Measurements from ENCODE around the gene UBXN1.
"Not testable (repeated sequence)": the region's sequence is repeated elsewhere in the genome, so short reads cannot be mapped to it uniquely, and the experiment has no call there.

UBXN1 gene

DNA sequence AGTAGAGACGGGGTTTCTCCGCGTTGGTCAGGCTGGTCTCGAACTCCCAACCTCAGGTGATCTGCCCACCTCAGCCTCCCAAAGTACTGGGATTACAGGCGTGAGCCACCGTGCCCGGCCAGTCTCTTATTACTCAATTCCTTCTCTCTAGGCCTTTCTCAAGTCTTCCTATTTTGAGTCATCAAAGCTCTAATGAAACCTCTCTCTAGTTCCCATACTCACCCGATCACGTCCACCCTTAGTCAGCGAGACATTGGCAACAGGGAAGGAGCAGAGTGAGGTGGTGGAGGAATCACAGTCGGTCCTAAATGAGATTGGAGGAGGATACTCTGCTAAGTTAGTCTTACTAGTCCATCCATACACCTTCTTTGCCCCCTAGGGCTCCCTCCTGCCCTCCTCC, 23.4 kb upstream of the UBXN1 start:
- H3K36me3 ChIP-seq (ENCODE audit: control insufficient read depth, insufficient read depth, low read length): no peaks in the 10 kb centered on the region

DNA sequence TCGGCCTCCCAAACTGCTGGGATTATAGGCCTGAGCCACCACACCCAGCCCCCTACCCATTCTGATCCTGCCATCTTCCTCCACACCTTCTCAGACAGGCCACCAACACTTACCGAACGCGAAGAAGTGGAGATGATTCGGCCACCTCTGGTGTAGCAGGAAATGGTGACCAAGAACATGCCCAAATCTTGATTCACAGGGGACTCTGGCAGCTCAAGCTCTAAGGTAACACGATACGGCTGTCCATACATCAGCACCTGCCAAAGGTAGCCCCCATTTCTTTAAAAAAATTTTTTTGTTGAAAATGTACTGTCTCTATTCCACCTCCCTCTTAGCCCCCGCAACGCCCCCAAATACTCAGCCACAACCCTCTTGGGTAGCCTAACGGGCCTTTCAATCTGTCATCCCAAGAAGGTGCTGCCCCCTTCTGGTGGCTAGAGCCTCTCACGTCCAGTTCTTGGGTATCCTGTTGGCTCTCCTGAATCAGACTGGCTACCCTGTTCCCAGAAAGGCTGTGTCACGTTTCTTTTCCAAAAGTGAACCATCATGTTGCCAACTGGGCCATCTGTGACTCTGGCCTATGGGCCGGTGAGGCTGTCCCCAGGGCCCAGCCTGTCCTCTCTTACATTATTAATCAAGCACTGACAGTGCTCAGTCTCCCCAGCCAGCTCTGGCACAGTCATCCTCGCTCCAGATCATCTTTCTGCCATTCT, 15.7 kb upstream of the UBXN1 start:
- no peaks in the 10 kb centered on the region for H3K27me3 ChIP-seq (ENCODE audit: insufficient read depth, low read length, poor library complexity)
- no peak overlapping the region for H3K9ac ChIP-seq (ENCODE audit: low read length)
- no peak overlapping the region for H2AK5ac ChIP-seq (ENCODE audit: low read length)
- H3K4me1 ChIP-seq (ENCODE audit: control insufficient read depth, low read depth, low read length): no peaks in the 10 kb centered on the region
- WGBS (ENCODE audit: extremely low coverage, insufficient coverage, low lambda C conversion rate): no CpG with 5 or more reads among the region's 14 CpGs
- DNase-seq: peak; percentile 89
- H2BK15ac ChIP-seq (replicated peaks; ENCODE audit: low read depth): no peak overlapping the region
- no peak overlapping the region for H2BK5ac ChIP-seq (ENCODE audit: low read length)
- no peak overlapping the region for H4K5ac ChIP-seq (ENCODE audit: low read length)
- no peaks in the 10 kb centered on the region for H3K79me1 ChIP-seq (ENCODE audit: low read length)
- no peak overlapping the region for H3K23ac ChIP-seq (ENCODE audit: low read length)
- H3K4ac ChIP-seq (ENCODE audit: low read depth, low read length): no peak overlapping the region
- no peak overlapping the region for H3K56ac ChIP-seq (ENCODE audit: low read length)
- H3K4me3 ChIP-seq (ENCODE audit: low read length): no peak overlapping the region
- no peaks in the 10 kb centered on the region for H3K79me2 ChIP-seq (ENCODE audit: control insufficient read depth, insufficient read depth, low read length)
- no peak overlapping the region for H2BK120ac ChIP-seq (ENCODE audit: low read depth, low read length)
- no peak overlapping the region for H3K27ac ChIP-seq (ENCODE audit: low read depth, low read length)
- no peak overlapping the region for H4K8ac ChIP-seq (ENCODE audit: low read depth, low read length)
- H3K4me2 ChIP-seq (ENCODE audit: low read length): no peak overlapping the region
- peaks cover 4% of the 10 kb centered on the region for H3K36me3 ChIP-seq (ENCODE audit: control insufficient read depth, insufficient read depth, low read length)
- H3K18ac ChIP-seq (ENCODE audit: low read length): no peak overlapping the region

More for the DNA sequence above, 23.4 kb upstream of the UBXN1 start:
- Histone ChIP-seq H3K4me1 (ENCODE audit: control insufficient read depth, low read depth, low read length) (no peaks in the 10 kb centered on the region), H2AK5ac (ENCODE audit: low read length) (no peak overlapping the region), H4K5ac (ENCODE audit: low read length) (no peak overlapping the region), H3K23ac (ENCODE audit: low read length) (no peak overlapping the region), H2BK5ac (ENCODE audit: low read length) (no peak overlapping the region), H3K79me1 (ENCODE audit: low read length) (peaks cover 7% of the 10 kb centered on the region), H3K27me3 (ENCODE audit: insufficient read depth, low read length, poor library complexity) (no peaks in the 10 kb centered on the region), H3K4me2 (ENCODE audit: low read length) (no peak overlapping the region), H3K27ac (ENCODE audit: low read depth, low read length) (no peak overlapping the region), H3K18ac (ENCODE audit: low read length) (no peak overlapping the region), H3K79me2 (ENCODE audit: control insufficient read depth, insufficient read depth, low read length) (peaks cover 9% of the 10 kb centered on the region), H3K4me3 (ENCODE audit: low read length) (no peak overlapping the region), H2BK15ac (replicated peaks; ENCODE audit: low read depth) (no peak overlapping the region), H4K8ac (ENCODE audit: low read depth, low read length) (no peak overlapping the region), H3K9ac (ENCODE audit: low read length) (no peak overlapping the region), H3K56ac (ENCODE audit: low read length) (no peak overlapping the region), H2BK120ac (ENCODE audit: low read depth, low read length) (no peak overlapping the region), H3K4ac (ENCODE audit: low read depth, low read length) (no peak overlapping the region)
- DNase-seq: no peak
- WGBS (ENCODE audit: extremely low coverage, insufficient coverage, low lambda C conversion rate): no CpG with 5 or more reads among the region's 11 CpGs

DNA sequence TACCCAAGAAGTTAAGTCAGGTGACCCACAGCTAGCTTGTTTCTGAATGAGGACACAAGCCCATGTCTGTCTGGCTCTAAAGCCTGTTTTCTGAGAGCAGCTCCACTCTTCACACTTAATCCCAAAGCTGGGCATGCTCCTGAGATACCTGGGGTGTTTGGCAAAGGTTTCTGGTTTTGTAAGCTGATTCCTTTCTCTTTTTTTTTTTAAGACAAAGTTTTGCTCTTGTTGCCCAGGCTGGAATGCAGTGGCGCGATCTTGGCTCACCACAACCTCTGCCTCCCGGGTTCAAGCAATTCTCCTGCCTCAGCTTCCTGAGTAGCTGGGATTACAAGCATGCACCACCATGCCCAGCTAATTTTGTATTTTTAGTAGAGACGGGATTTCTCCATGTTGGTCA, 14.8 kb upstream of the UBXN1 start:
- not testable (repeated sequence) for H3K79me2 ChIP-seq (ENCODE audit: control insufficient read depth, insufficient read depth, low read length); H3K4me2 ChIP-seq (ENCODE audit: low read length); H3K4me1 ChIP-seq (ENCODE audit: control insufficient read depth, low read depth, low read length); H3K23ac ChIP-seq (ENCODE audit: low read length); H3K79me1 ChIP-seq (ENCODE audit: low read length); H2AK5ac ChIP-seq (ENCODE audit: low read length); H3K27me3 ChIP-seq (ENCODE audit: insufficient read depth, low read length, poor library complexity); H3K9ac ChIP-seq (ENCODE audit: low read length); H3K27ac ChIP-seq (ENCODE audit: low read depth, low read length); DNase-seq; H3K4ac ChIP-seq (ENCODE audit: low read depth, low read length); H2BK15ac ChIP-seq (replicated peaks; ENCODE audit: low read depth); H3K56ac ChIP-seq (ENCODE audit: low read length); H2BK5ac ChIP-seq (ENCODE audit: low read length); H2BK120ac ChIP-seq (ENCODE audit: low read depth, low read length); H3K18ac ChIP-seq (ENCODE audit: low read length); H3K36me3 ChIP-seq (ENCODE audit: control insufficient read depth, insufficient read depth, low read length); H3K4me3 ChIP-seq (ENCODE audit: low read length); H4K5ac ChIP-seq (ENCODE audit: low read length); H4K8ac ChIP-seq (ENCODE audit: low read depth, low read length)
- WGBS (ENCODE audit: extremely low coverage, insufficient coverage, low lambda C conversion rate): no CpG with 5 or more reads among the region's 4 CpGs

DNA sequence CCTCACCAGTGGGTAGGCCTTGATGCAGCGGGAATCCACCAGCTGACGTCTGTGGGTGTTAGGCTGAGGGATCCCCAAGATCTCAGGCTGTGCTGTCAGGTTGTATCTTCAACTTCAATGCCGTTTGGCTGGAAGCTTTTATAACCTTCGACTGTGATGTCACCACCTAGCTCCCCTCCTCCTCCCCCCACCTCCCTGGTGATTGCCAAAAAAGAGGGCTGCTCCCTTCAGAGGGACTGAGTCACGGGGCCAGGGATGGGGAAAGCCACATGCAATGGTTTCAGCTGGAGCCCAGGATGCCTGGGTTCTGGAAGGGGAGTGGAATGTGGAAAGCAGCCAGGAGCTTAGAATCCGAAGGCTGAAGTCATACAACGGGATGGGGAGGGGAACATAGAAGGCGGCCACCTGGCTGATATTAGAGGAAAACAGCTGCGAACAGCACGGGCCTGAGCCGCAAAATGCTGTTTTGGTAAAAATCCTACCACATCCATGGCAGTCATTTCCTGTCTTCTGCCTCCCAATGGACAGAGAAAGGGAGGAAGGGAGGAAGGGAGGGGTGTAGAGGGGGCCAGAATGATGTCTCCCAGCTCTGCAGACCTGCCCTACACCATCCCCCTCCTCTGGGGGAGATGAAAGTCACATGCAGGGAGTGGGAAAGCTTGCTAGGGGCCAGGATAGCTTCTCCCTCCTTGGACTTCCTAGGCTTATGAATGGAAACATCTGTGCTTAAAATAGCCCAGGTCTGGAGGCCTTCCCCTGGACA, 10.7 kb upstream of the UBXN1 start, which contains the start of gene LRRN4CL:
Gene LRRN4CL, minus strand, starts transcription at position 110 of the 763 bp plus-strand sequence. CDS start 1,022 bp downstream, outside the sequence.
- Histone ChIP-seq H3K36me3 (ENCODE audit: control insufficient read depth, insufficient read depth, low read length) (peaks cover 4% of the 10 kb centered on the region), H3K4me3 (ENCODE audit: low read length) (no peak within 1 kb of the TSS), H3K79me2 (ENCODE audit: control insufficient read depth, insufficient read depth, low read length) (no peaks in the 10 kb centered on the region)

DNA sequence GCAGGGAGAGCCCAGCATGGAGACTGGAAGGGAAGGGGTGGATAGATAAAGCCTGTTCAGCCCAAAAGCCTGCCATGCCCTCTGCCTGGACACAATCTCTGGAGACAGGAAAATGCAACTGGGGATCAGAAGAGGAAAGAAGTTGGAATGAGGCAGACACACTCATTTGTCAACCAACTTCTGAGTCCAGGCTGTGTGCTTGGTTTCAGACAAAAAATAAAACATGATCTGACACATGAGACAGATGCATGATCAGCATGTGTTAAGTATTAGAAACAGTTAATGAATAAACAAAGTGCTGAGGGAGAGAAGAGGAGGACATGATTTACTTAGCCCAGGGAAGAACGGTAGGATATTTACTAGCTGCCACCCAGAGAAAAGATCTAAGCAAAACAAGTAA, 9.6 kb upstream of the UBXN1 start:
- no peak for DNase-seq

More for the DNA sequence above, 10.7 kb upstream of the UBXN1 start, which contains the start of gene LRRN4CL:
- no peak within 1 kb of the TSS for H4K8ac ChIP-seq (ENCODE audit: low read depth, low read length)
- DNase-seq: no peak
- H3K18ac ChIP-seq (ENCODE audit: low read length): no peak within 1 kb of the TSS
- H2BK15ac ChIP-seq (replicated peaks; ENCODE audit: low read depth): no peak within 1 kb of the TSS
- H2BK120ac ChIP-seq (ENCODE audit: low read depth, low read length): no peak within 1 kb of the TSS
- H2AK5ac ChIP-seq (ENCODE audit: low read length): no peak within 1 kb of the TSS
- H3K23ac ChIP-seq (ENCODE audit: low read length): no peak within 1 kb of the TSS
- WGBS (ENCODE audit: extremely low coverage, insufficient coverage, low lambda C conversion rate): no CpG with 5 or more reads among the region's 11 CpGs
- no peak within 1 kb of the TSS for H3K4ac ChIP-seq (ENCODE audit: low read depth, low read length)
- H3K27me3 ChIP-seq (ENCODE audit: insufficient read depth, low read length, poor library complexity): no peaks in the 10 kb centered on the region
- no peak within 1 kb of the TSS for H2BK5ac ChIP-seq (ENCODE audit: low read length)
- H4K5ac ChIP-seq (ENCODE audit: low read length): no peak within 1 kb of the TSS
- H3K4me2 ChIP-seq (ENCODE audit: low read length): no peak within 1 kb of the TSS
- H3K4me1 ChIP-seq (ENCODE audit: control insufficient read depth, low read depth, low read length): no peaks in the 10 kb centered on the region
- H3K79me1 ChIP-seq (ENCODE audit: low read length): no peaks in the 10 kb centered on the region
- H3K27ac ChIP-seq (ENCODE audit: low read depth, low read length): no peak within 1 kb of the TSS
- no peak within 1 kb of the TSS for H3K9ac ChIP-seq (ENCODE audit: low read length)
- H3K56ac ChIP-seq (ENCODE audit: low read length): no peak within 1 kb of the TSS

More for the DNA sequence above, 9.6 kb upstream of the UBXN1 start:
- Histone ChIP-seq H3K9ac (ENCODE audit: low read length) (no peak overlapping the region), H3K4me2 (ENCODE audit: low read length) (no peak overlapping the region), H4K8ac (ENCODE audit: low read depth, low read length) (no peak overlapping the region), H3K36me3 (ENCODE audit: control insufficient read depth, insufficient read depth, low read length) (peaks cover 3% of the 10 kb centered on the region), H2AK5ac (ENCODE audit: low read length) (no peak overlapping the region), H3K56ac (ENCODE audit: low read length) (no peak overlapping the region), H2BK15ac (replicated peaks; ENCODE audit: low read depth) (no peak overlapping the region), H3K27me3 (ENCODE audit: insufficient read depth, low read length, poor library complexity) (no peaks in the 10 kb centered on the region), H3K79me2 (ENCODE audit: control insufficient read depth, insufficient read depth, low read length) (no peaks in the 10 kb centered on the region), H3K18ac (ENCODE audit: low read length) (no peak overlapping the region), H4K5ac (ENCODE audit: low read length) (no peak overlapping the region), H2BK120ac (ENCODE audit: low read depth, low read length) (no peak overlapping the region), H3K79me1 (ENCODE audit: low read length) (no peaks in the 10 kb centered on the region), H3K4ac (ENCODE audit: low read depth, low read length) (no peak overlapping the region), H3K4me3 (ENCODE audit: low read length) (no peak overlapping the region), H2BK5ac (ENCODE audit: low read length) (no peak overlapping the region), H3K27ac (ENCODE audit: low read depth, low read length) (no peak overlapping the region), H3K4me1 (ENCODE audit: control insufficient read depth, low read depth, low read length) (no peaks in the 10 kb centered on the region), H3K23ac (ENCODE audit: low read length) (no peak overlapping the region)
- no CpG with 5 or more reads among the region's 1 CpG for WGBS (ENCODE audit: extremely low coverage, insufficient coverage, low lambda C conversion rate)

All from mesendoderm (in vitro differentiated cells).